ENCODE data around the gene CAPN2.

Gene CAPN2

DNA sequence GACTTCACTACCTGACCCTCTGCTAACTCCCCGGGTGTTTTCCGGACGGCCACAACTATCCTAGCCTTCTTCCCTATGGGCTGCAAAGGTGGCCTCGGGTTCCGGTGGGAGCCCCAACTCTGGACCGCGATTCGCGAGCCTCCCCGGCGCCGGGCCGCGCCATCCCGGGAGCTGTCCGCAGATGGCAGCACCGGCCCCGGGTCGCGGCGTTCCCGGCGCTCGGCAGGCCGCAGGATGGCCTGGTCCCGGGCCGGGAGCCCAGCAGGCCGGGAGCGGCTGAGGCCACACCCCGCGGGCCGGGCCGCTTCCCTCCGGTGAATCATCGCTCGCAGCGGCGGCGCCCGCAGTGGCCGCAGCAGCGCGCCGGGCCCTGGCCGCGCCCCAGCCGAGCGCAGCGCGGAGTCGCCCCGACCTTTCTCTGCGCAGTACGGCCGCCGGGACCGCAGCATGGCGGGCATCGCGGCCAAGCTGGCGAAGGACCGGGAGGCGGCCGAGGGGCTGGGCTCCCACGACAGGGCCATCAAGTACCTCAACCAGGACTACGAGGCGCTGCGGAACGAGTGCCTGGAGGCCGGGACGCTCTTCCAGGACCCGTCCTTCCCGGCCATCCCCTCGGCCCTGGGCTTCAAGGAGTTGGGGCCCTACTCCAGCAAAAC lies at the start of gene CAPN2:
TSS of gene CAPN2 (plus strand) at position 346 of the 656 bp plus-strand sequence. CDS start at position 448, 102 bp downstream.
- no peak for DNase-seq

DNA sequence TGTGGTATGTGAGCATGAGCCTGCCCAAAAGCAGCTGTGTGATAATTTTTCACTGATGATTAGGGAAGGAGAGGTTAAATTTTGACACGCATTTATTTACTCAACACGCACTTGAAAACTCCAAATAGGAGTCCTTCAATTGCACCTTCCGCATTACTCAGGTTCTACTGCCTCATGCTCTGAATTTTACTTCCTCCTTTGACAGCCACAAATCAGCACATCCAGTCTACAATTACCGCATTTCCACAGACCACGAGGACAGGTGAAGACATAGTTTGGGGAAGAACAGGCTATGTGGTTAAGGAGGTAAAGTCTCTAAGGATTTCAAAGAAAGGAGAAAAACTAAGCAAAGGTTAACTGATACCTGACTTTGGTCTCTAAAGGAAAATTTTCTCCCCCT lies 49.4 kb upstream of the CAPN2 start:
- no peak for DNase-seq

DNA sequence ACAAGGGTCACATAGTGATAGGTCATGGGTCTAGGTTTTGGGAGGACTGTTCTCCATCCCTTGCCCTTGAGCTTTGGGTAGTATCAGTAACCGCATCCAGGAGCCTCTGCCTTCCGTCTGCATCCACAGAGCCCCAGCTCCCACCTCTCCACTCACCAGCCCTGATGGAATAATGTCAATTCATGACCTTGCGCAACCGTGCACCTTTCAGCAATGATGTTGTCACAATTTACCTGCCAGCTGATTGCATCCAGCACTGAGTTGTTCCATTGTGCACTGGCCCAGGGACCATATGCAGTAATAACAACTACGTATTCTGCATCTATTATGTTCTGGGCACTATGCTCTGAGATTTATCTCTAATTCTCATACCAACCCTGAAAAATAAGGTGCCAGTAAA lies 48.2 kb upstream of the CAPN2 start:
- DNase-seq, result no peak

DNA sequence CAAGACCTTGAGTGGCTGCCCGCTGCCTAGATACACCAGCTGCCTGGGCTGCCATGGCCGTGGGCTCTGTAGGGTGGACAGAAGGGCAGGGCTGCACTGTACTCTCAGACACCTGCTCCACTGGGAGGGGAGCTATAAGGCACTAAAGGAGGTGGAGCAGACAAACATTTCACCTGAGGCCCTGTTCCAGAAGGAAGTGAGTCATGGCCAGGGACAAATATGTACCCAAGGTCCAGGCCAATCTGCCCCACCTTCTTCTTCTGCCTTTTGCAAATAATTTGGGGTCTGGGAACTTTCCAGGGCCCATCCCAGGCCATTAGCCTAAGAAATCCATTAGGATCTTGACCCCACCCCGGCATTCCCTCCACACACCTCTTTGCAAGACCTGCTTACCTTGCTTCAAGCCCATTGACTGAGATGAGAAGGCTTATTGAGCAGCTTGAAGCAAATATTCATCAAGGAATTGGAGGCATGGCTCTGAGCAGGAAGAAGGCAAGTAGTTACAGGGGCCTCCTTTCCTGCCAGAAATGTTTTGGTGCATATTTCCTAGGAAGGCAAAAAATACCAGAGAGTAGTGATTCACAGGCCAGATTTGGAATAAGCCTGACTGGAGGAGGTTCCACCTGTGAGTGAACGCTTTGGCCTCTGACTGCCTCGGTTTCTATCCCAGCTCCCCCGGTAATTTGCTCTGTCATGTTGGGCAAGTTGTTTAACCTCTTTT lies 46.6 kb upstream of the CAPN2 start, which contains the start of gene CAPN8:
TSS of gene CAPN8 (minus strand) at position 110 of the 721 bp plus-strand sequence. CDS start at position 55, 55 bp downstream.
- DNase-seq, result no peak

DNA sequence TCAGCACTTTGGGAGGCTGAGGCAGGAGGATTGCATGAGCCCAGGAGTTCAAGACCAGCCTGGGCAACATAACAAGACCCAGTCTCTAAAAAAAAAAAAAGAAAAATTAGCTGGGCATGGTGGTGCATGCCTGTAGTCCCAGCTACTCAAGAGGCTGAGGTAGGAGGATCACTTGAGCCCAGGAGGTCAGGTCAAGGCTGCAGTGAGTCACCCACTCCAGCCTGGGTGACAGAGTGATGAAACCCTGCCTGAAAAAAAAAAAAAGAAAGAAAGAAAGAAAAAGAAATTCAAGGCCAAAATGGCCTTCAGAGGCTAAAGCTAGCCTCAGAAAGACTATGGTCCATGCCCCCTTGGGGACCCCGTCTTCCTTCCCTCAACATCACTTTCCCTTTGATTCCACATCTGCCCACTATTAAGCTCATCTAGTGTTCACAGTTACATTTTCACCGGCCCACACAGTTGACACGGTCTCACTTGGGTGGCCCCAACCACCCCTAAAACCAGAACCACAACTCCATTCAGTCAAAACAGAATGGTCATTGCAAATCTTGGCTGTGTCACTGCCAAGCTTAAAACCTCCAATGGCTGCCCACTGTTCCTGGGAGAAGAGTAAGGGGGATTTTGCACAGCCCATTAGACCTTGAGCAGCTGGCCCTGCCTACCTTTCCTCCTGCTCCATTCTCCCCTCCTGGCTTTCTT lies 44.7 kb upstream of the CAPN2 start:
- no peak for DNase-seq

DNA sequence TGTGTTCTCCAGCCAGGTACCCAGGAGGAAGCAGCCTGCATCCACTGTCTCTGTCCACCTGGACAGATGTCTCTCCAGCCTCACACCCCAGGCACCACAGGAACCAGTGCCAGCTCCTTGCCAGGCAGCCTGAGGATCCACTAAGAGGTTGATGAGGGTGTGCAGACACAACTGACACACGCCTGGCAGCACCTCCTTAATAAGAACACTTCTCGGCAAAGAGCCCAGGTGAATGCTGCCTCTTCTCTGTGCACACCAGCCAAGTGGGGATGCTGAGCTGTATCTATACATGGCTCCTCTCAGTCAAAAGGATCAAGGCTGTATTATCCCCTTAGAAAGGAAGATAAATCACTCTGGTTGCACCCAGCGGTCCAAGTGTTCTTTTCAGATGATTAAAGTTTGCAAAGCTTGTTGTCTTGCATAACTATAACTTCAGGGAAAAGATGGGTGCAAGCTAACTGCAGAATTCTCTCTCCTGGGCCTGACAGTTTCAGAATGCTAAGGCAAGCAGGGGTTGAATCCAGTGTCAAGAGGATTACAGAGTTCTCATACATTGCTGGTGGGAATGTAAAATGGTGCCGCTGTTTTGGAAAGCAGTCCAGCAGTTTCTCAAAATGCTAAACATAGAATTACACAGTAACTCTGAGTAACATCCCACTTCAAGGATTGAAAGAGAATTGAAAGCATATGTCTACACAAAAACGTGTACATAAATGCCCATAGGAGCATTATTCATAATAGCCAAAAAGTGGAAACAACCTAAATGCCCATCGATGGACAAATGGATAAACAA lies 43.1 kb upstream of the CAPN2 start:
- DNase-seq, result no peak

DNA sequence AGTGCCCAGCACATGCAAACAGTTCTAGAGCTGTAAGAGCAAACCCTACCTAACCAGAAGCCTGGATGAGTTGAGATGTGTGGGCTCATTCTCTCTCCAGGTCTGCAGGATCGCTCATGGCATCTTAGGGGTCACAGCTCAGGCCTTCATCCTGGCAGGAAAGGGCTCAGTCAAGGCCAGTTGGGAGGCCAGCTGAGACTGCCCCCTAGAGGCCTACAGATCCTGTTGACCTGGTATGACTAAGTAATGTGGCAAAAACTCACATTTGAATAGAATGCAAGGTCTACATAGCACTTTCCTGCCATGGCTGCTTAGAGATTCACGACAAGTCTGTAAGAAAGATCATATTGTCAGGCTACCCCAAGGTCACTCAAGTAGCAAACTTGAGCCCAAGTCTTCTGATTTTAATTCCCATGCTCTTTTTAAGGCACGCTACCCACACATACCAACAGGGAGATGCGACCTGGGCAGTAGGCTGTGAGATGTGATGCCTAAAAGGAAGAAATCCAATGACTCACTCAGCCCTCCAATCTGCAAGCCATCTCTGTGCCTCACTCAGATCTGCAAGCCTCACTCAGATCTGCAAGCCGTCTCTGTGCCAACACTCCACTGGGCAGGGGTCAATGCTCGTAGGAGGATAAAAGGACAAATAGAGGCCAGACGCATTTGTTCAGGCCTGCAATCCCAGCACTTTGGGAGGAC lies 41.7 kb upstream of the CAPN2 start:
- DNase-seq, result no peak

DNA sequence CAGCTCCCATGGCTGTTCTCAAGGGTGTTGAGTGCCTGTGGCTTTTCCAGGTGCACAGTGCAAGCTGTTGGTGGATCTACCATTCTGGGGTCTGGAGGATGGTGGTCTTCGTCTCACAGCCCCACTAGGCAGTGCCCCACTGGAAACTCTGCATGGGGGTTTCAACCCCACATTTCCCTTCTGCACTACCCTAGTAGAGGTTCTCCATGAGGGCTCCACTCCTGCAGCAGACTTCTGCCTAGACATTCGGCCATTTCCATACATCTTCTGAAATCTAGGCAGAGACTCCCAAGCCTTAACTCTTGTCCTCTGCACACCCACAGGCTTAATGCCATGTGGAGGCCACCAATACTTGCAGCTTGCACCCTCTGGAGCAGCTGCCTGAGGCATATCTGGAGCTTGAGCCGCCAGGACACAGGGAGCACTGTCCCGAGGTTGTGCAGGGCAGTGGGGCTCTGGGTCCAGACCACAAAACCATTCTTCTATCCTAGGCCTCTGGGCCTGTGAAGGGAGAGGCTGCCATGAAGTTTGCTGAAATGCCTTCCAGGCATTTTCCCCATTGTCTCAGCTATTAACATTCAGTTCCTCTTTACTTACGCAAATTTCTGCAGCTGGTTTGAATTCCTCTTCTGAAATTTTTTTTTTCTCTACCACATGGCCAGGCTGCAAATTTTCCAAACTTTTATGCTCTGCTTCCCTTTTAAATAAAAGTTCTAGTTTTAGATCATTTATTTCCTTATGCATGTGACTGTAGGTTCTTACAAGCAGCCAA lies 38.0 kb upstream of the CAPN2 start:
- DNase-seq, result no peak

DNA sequence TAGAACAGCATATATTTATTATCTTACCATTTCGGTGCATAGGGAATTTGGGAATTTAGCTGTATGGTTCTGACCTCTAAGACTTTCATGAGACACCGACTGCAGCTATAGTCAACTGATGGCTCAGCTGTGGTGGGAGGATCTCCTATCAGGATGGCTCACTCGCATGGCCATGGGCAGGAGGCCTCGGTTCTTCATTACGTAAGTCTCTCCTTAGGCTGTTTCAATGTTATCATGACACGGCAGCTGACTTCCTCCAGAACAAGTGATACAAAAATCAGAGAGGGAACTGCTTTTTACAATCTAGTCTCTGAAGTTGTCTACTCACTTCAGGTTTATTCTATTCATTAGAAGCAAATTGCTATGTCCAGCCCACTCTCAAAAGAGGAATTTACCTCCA lies 33.5 kb upstream of the CAPN2 start:
- no peak for DNase-seq

DNA sequence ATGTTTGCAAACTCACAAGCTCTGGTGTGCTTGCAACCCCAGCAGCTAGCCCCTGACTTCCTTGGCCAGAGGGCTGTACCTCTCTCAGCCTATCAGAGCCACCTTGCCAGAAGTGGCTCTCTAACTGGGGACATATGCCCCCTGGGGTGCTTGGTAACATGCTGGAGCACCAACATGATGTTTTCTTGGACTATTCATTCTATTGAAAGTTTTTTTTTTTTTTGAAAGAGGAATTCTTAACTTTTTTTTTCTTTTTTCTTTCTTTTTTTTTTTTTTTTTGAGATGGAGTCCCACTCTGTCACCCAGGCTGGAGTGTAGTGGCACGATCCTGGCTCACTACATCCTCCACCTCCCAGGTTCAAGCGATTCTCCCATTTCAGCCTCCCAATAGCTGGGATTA lies 32.2 kb upstream of the CAPN2 start:
- no peak for DNase-seq

DNA sequence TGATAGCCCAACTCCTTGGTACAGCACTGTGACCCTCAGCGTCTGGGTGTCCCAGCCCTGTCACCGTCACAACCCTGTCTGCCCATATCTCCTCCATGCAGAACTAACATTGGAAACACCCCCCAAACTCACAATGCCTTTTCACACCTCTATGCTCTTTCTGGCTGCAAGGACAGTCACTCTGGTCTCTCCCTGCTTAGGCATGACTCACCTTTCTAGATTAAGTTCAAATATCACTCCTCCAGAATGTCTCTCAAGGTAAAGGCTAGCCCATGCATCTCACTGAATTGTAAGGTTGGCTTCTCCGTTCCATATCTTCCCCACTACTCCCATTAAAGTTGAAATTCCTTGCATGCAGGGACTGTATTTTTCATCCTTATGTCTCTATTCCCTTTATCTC lies 29.8 kb upstream of the CAPN2 start:
- no peak for DNase-seq

DNA sequence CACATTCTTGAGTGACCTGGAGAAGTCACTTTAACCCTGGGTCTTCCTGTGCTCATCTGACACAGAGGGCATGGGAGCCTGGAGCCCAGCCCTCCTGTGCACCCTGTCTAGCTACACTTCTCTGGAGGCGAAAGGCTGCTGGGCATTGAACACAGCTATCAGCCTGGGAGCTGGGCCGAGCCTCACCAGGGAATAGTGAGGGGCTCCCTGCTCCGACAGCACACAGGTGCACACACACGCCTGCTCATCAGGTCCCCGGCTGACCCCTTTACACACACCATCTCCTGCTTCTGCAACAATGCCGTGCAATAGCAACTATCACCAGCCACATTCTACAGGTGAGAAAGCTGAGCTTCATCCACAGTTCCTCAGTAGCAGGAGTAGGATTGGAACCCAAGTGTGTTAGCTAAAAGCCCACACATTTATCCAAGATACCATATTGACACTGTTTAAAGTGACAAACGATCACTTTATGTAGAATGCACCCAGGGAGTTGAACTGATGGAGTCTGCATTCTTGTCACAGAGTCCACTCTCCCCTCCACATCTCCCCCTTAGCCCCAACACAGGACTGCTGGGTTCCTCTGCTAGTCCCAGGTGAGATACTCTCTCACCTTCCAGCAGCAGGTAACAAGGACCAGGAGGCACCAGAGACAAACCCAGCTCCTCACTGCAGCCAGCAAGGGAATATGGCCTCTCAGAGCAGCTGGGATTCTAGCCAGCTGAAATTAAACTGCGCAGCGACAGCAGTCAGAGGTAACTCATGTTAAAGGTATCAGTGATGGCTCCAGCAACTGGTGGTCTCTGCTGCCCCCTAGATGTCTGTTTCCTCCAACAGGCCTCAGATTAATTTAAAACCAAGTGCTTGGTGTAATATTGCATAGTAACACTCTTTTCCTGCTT lies 28.5 kb upstream of the CAPN2 start:
- no peak for DNase-seq

DNA sequence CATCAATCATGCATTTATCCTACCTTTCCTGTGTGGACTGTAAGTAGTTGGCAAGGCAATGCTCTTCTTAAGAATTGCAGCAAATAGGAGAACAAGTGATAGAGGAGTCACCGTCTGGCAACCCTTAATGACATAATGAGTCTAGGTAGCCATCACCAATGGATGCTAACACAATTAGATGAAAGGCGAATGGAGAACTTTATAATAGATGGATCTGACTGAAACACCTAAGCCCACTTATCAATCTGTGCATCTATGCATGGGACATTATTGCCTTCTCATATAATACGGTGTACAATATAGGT lies 27.9 kb upstream of the CAPN2 start:
- DNase-seq, result no peak

DNA sequence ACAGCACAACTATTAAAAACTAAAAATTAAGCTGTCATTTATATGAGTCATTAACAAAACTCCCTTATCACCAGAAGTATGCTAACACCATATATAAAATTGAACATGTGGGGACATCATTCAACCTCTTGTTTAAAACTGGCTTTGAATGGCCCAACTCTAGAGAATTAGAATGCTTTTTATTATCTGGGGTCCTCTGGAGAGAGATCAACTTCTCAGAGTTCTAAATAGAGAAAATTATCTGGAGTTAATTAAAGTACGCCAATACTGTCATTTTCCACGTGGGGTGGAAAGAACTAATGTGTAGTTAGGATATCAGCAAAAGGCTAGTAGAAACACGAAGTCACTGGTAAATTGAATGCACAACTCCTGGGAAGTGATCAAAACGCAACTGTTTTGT lies 21.2 kb upstream of the CAPN2 start:
- no peak for DNase-seq

DNA sequence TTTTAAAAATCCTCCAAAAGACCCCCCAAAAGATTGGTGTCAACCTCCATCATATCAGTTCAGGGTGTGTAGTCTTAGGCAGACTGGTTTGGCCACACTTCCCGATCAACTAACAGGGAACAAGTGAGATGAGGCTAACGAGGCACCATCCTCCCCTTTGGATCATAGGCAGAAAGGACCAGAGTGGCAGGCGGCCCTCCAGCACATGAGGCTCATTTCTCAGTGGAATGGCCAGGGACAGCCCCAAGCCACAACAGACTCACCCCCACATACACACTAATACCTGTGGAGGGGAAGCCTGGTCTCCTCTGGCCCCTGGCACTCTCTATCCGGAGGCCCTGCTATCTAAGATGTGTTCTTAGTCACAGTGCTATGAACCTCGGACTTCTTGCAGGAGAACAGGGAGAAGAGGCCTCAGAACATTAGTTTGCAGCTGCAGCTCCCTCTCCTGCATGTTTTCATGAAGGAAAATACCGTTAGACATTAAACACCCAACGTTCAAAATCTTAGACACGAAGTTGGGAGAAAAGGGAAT lies 17.3 kb upstream of the CAPN2 start:
- DNase-seq, result no peak

DNA sequence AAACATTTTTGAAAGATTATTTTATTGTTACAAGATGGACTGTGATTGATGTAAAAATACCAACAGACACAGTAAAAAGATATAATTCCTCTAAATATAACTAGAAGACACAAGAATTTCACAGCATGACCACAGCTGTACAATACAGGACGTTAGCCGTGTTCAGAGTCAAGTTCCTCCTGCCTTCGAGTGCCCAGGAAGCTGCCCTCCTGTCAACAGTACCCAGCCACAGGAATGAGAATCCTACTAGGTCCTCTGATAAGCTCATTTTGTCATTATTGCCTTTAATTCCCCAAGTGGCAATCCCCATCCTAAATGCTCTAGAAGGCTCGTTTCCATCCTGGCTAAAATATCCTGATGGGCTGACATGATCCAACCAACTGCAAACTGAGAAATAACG lies 16.4 kb upstream of the CAPN2 start:
- no peak for DNase-seq

DNA sequence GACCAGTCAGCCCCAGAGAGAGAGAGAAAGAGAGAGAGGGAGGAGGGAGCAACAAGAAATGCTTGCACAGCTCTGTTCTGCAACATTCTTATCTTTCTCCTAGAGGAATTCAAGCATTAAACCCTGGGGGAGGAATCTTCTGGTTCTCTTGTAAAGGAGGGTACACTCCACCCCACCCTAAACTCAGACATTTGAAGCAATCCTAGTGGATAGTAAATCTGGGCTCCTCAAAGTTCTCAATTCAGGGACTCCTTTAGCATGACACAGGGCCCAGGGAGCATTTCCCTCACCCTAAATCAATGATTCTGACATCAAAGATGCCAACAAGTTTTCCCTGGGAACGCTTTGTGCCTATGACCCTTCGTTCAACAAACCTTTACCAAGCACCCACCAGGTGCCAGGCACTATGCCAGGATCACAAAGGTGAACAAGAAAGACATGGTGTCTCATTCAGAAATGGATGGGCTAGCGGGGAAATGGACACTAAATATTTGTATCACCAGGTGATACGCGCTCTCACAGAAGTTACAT lies 11.9 kb upstream of the CAPN2 start:
- DNase-seq, result no peak

DNA sequence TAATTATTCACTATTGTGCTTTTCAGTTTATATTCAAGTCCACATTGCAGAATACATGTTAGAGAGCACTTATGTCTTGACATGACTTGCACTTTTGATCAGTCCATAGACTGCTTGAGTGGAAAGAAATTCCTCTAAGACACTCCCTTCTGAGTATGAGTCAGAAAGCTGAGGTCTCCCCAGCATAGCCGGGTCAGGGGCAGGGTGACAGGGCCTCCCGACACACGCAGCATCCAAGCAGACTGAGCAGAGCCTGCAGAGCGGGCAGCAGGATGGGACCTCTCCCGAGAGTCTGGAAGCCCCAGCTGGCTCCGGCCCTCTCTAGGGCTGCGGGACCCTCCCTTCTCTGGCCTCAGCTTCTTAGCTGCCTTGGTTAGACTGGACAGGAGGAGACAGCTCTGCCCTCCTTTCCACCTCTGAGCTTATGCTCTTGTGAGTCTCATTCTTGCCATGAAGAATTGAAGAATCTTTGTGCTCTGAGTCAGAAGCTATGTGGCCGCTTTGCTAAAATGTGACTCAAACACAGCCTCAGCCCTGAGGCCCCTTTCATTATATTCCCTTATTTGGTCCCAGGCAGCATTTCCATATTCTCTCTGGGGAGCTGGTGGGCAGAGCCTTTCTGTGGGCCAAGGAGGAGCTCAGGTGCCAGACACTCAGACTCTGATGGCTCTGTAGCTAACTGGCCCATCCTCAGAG lies 11.2 kb upstream of the CAPN2 start:
- no peak for DNase-seq

Data from cortex of kidney (tissue), 1 donor.